ENCODE measurements around the gene ANKFN1.

DNA sequence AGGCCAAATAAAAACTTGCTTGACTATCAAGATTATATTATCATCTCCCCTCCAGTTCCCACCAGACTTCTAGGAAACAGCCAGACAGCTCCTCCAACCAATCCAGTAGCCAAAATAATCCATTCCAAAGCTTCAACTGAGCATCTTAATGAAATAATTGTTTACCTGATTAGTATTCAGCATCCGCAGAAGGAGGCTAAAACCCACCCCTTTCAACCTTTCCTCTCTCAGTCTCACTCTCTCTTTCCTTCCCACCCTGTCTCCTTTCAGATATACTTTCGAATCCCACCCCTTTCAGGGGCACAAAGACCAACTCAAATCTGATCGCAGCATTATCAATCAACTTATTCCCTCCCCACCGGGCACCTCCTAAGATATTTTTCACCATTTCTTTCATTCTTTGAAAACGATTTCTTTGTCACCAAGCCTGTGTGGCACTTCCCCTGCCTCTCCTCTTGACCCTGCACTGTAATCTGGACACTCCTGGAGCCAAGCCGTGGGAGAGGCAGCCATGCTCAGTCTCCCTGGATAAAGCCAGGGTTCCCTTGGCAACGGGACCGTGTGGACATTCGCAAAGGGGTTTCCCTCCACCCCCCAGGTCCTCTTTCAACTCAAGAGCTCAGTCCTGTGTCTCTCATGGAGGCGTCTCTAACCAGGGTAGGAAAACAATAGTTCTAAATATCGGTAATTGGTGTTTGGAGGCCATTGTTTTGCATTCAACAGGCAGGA lies at the start of gene ANKFN1:
- no peak for TF ChIP-seq CTCF (conservative IDR thresholded peaks at IDR 0.05)
- no peak for TF ChIP-seq ZFX (IDR thresholded peaks at IDR 0.05)

Measured in C4-2B (cell line).